Measurements from ENCODE around the gene LRRC23. TPM values are rescaled to one million over a fixed set of nuclear protein-coding genes. Genes with fewer than 3 reads are reported as not detected.

Gene LRRC23
- total and polyA plus RNA-seq, 2 of the 4 experiments (the other 2 are of a cell fraction) = 11.1 to 11.4 TPM

DNA sequence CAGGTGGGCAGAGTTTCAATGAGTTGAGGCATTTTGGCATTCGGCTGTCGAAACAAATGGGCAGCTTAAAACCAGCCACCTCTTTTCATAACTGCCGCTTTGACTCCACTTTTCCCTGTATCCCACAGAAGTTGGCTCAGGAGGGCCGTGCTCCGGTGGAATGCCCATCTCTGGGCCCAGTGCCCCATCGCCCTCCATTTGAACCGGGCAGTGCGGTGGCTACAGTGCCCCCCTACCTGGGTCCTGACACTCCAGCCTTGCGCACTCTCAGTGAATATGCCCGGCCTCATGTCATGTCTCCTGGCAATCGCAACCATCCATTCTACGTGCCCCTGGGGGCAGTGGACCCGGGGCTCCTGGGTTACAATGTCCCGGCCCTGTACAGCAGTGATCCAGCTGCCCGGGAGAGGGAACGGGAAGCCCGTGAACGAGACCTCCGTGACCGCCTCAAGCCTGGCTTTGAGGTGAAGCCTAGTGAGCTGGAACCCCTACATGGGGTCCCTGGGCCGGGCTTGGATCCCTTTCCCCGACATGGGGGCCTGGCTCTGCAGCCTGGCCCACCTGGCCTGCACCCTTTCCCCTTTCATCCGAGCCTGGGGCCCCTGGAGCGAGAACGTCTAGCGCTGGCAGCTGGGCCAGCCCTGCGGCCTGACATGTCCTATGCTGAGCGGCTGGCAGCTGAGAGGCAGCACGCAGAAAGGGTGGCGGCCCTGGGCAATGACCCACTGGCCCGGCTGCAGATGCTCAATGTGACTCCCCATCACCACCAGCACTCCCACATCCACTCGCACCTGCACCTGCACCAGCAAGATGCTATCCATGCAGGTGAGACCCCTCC, 34.0 kb downstream of the LRRC23 start:
- no peak for TF ChIP-seq SMC3 (IDR thresholded peaks at IDR 0.05; ENCODE audit: low read depth, low read length)
- no peak for TF ChIP-seq RCOR1 (IDR thresholded peaks at IDR 0.05; ENCODE audit: insufficient replicate concordance, low read length)
- peak; percentile 1; the same call in 1 of the 2 replicates for TF ChIP-seq POLR2A (IDR thresholded peaks at IDR 0.05; ENCODE audit: low read depth, low read length)
- no peak for TF ChIP-seq MXI1 (IDR thresholded peaks at IDR 0.05; ENCODE audit: borderline replicate concordance, low read depth, low read length)
- TF ChIP-seq FOS (IDR thresholded peaks at IDR 0.05; ENCODE audit: low read depth, low read length) = no peak
- peak overlapping the region; percentile 93 for H2AFZ ChIP-seq (replicated peaks; ENCODE audit: low read length, poor library complexity)
- dilution Hi-C loops (cut with HindIII; ENCODE audit: low sequenced_read_pairs, unreplicated experiment) = no loop called here
- H3K4me3 ChIP-seq (ENCODE audit: insufficient read depth, low read depth, low read length) = peak overlapping the region; percentile 46; the same call in 1 of the 2 replicates
- H3K9me3 ChIP-seq (ENCODE audit: control insufficient read depth, insufficient read depth, low read length) = no peaks in the 10 kb centered on the region
- H2BK120ac ChIP-seq (ENCODE audit: low read depth, low read length) = no peak overlapping the region
- ATAC-seq (ENCODE audit: low read depth) = no peak
- H2BK5ac ChIP-seq (ENCODE audit: low read depth, low read length, poor library complexity, severe bottlenecking) = no peak overlapping the region
- H3K56ac ChIP-seq (ENCODE audit: extremely low read depth, insufficient read depth, low read length) = no peak overlapping the region
- H3K4me1 ChIP-seq (ENCODE audit: control insufficient read depth, insufficient read depth, low read length) = peaks cover 8% of the 10 kb centered on the region
- no peak for DNase-seq
- H4K8ac ChIP-seq (ENCODE audit: low read depth in 2 of 2, low read length in 2 of 2) = peak overlapping the region in 1 of 2 experiments; percentile 57; a peak in 1 of 4 replicates
- H2BK15ac ChIP-seq (ENCODE audit: low read depth, low read length) = no peak overlapping the region
- 89% methylated on average over 26 of the region's 32 CpGs; no CpG with 5 or more reads in 1 of the 2 experiments for WGBS, 2 experiments (ENCODE audit: extremely low coverage in 2 of 2, insufficient read length in 1 of 2)
- H2AK5ac ChIP-seq (ENCODE audit: low read depth, low read length) = no peak overlapping the region; the same call in 1 of the 2 replicates
- ChIA-PET CTCF (no interaction called here), POLR2A (ENCODE audit: unreplicated experiment) (interaction anchor here (0.5 kb wide), 1 partner anchor 47 kb away, joined by 3 read pairs; no protein-coding TSS in a partner anchor)
- H3K27me3 ChIP-seq (ENCODE audit: control insufficient read depth, insufficient read depth, low read length) = no peaks in the 10 kb centered on the region
- peak overlapping the region; percentile 96 for H2AK9ac ChIP-seq (replicated peaks; ENCODE audit: low read depth, low read length, poor library complexity)
- peak overlapping the region; percentile 72 for H3K4me2 ChIP-seq (ENCODE audit: low read depth, low read length)
- H3K14ac ChIP-seq (replicated peaks; ENCODE audit: low read depth, low read length) = no peak overlapping the region
- H4K91ac ChIP-seq (ENCODE audit: insufficient read depth, low read depth, low read length) = 0 out of 2 replicates have a peak overlapping the region, but pooled peaks have one; percentile 2
- peaks cover 13 to 57% of the 10 kb centered on the region in 2 experiments; a peak in 3 of 4 replicates for H3K79me1 ChIP-seq (ENCODE audit: low read depth in 1 of 2, low read length in 2 of 2)
- peaks cover 64% of the 10 kb centered on the region for H3K36me3 ChIP-seq (ENCODE audit: control insufficient read depth, insufficient read depth, low read length)
- H3K9ac ChIP-seq (ENCODE audit: low read depth, low read length) = no peak overlapping the region
- no peaks in the 10 kb centered on the region for H3K9me1 ChIP-seq (ENCODE audit: insufficient read depth, low read length)
- H4K20me1 ChIP-seq (ENCODE audit: insufficient read depth, low read length) = peaks cover 15% of the 10 kb centered on the region; the same call in 1 of the 2 replicates
- no peak overlapping the region for H4K5ac ChIP-seq (ENCODE audit: low read depth, low read length)
- intact Hi-C loops (cut with micrococcal nuclease) = loop anchor here (1.0 kb wide), 1 partner anchor 14 kb away; no protein-coding TSS in a partner anchor
- no peak overlapping the region for H3K27ac ChIP-seq (ENCODE audit: insufficient read depth, low read length)
- in situ Hi-C loops (cut with MboI; ENCODE audit: low sequenced_read_pairs) = no loop called here
- H3K18ac ChIP-seq (ENCODE audit: low read depth, low read length) = no peak overlapping the region
- no peak overlapping the region for H3K23ac ChIP-seq (ENCODE audit: low read depth, low read length)
- H2BK20ac ChIP-seq (ENCODE audit: low read depth, low read length) = no peak overlapping the region
- BruUV-seq (replicated peaks) = TSS peak; percentile 29
- no peak overlapping the region; the same call in 1 of the 2 replicates for H3K4ac ChIP-seq (ENCODE audit: low read depth, low read length)
